HCT116 (cell line): ENCODE measurements around the gene FHIT.

Experiments used
- CEBPB ChIP-seq: IDR thresholded peaks from 2 replicates; pipeline ENCODE4 v1.6.1; 2012; ENCODE audit warnings: low read depth
- CTCF ChIP-seq, 3 experiments: fragments of 200-600 bp in 1 of 3; sonication (generic) in 1 of 3; IDR thresholded peaks in 2 of 3; conservative IDR thresholded peaks in 1 of 3; 2 replicates each; pipeline ENCODE4 v1.5.1; 2012 to 2017; ENCODE audit warnings: low read depth in 2 of 3, low read length in 2 of 3, antibody characterized with exemption in 1 of 3, borderline replicate concordance in 1 of 3, control low read depth in 1 of 3, mild to moderate bottlenecking in 1 of 3, mixed read lengths in 1 of 3, mixed run types in 1 of 3, moderate library complexity in 1 of 3; ENCODE audit not compliant: insufficient read depth in 1 of 3
- EZH2 ChIP-seq: fragments of 200-600 bp; sonication (generic); IDR thresholded peaks from 2 replicates; pipeline ENCODE4 v1.6.1; 2017; ENCODE audit warnings: antibody characterized with exemption, mixed run types
- POLR2A ChIP-seq: IDR thresholded peaks from 2 replicates; pipeline ENCODE4 v1.7.0; 2011; ENCODE audit warnings: borderline replicate concordance; ENCODE audit not compliant: insufficient read depth, insufficient read length; ENCODE audit errors: extremely low read depth
- POLR2AphosphoS5 ChIP-seq: IDR thresholded peaks from 2 replicates; pipeline ENCODE4 v1.6.1; 2011; ENCODE audit warnings: mild to moderate bottlenecking, low read depth, low read length, moderate library complexity
- RAD21 ChIP-seq: IDR thresholded peaks from 2 replicates; pipeline ENCODE4 v1.6.1; 2012; ENCODE audit warnings: low read depth, mild to moderate bottlenecking
- YY1 ChIP-seq: IDR thresholded peaks from 2 replicates; pipeline ENCODE4 v1.6.1; 2011; ENCODE audit warnings: low read length, low read depth, moderate library complexity, mild to moderate bottlenecking; ENCODE audit not compliant: insufficient replicate concordance; ENCODE audit errors: extremely low read depth
- TF ChIP-seq, protein P1 (sequence below): IDR thresholded peaks from 2 replicates; pipeline ENCODE4 v1.6.1; 2012

DNA sequence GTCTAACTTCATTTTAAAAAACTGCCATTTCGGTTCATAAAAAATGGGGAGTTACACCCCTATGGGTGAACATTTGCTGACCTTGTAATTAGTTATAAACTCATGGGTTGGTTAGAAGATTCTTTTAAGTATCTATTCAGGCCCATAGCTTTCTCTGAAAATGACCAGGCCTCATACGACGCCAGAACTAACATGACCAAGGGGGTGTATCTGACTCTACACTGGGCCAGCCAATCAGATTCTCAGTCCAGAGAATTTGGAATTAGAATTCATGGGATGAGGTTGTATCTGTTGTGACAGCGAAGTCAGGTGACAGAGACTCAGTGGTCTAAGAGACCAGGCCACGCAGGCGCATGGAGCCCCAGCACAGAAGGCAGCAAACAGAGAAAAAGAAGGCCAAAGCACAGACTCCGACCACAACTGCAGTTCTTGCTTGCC lies 981.4 kb downstream of the FHIT start:
- no peak for TF ChIP-seq CTCF (IDR thresholded peaks at IDR 0.05 in 2 of 3, conservative IDR thresholded peaks at IDR 0.05 in 1 of 3; ENCODE audit: borderline replicate concordance in 1 of 3, insufficient read depth in 1 of 3, low read depth in 2 of 3, low read length in 2 of 3)
- TF ChIP-seq POLR2A: no peak
- TF ChIP-seq POLR2AphosphoS5: no peak
- TF ChIP-seq RAD21: no peak
- no peak for TF ChIP-seq YY1
- no peak for TF ChIP-seq EZH2
- no peak for TF ChIP-seq CEBPB
- TF ChIP-seq, protein P1, sequence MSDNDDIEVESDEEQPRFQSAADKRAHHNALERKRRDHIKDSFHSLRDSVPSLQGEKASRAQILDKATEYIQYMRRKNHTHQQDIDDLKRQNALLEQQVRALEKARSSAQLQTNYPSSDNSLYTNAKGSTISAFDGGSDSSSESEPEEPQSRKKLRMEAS: no peak
